Neuron (in vitro differentiated cells): ENCODE results near the gene MIDN.
"Not testable (repeated sequence)": the region's sequence is repeated elsewhere in the genome, so short reads cannot be mapped to it uniquely, and the experiment has no call there.

ENCODE experiments used
- H2AFZ ChIP-seq: one replicate; pipeline ENCODE4 v1.6.1; 2013; ENCODE audit warnings: low read depth, mild to moderate bottlenecking, inconsistent platforms, low read length, moderate library complexity
- H3K27me3 ChIP-seq: one replicate; pipeline ENCODE4 v1.6.1; 2013; ENCODE audit warnings: low read length; ENCODE audit not compliant: insufficient read depth
- H3K36me3 ChIP-seq: one replicate; pipeline ENCODE4 v1.6.1; 2013; ENCODE audit warnings: low read length; ENCODE audit not compliant: insufficient read depth
- H3K4me1 ChIP-seq: one replicate; pipeline ENCODE4 v1.6.1; 2013; ENCODE audit warnings: low read length; ENCODE audit not compliant: insufficient read depth
- H3K4me3 ChIP-seq: 2 replicates; pipeline ENCODE4 v1.5.1; 2013; ENCODE audit warnings: mild to moderate bottlenecking, low read length, moderate library complexity
- H3K9me3 ChIP-seq: one replicate; pipeline ENCODE4 v1.6.1; 2013; ENCODE audit warnings: low read length

The MIDN gene

DNA sequence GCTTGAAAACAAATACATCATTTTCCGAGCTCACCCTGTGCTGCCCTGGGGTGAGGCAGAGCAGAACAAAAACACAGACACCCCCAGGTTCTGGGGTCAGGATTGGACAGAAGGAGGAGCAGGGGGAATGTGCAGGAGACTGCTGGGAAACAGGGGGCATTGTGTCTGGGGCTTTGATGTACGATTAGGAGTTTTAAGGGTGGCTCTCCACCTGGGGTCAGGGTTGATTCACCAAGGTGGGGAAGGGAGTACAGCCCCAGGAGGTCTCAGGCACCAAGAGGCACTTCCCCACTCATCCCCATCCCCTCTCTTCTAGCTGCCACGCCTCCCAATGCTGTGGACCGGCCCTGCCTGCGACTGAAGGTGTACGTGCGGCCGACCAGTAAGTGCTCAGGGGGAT lies 49.9 kb downstream of the MIDN start:
- no peaks in the 10 kb centered on the region for H3K9me3 ChIP-seq
- peaks cover 6% of the 10 kb centered on the region for H3K36me3 ChIP-seq
- no peak overlapping the region for H3K4me3 ChIP-seq
- H3K27me3 ChIP-seq = no peaks in the 10 kb centered on the region
- H2AFZ ChIP-seq = no peak overlapping the region
- H3K4me1 ChIP-seq = peaks cover 13% of the 10 kb centered on the region

DNA sequence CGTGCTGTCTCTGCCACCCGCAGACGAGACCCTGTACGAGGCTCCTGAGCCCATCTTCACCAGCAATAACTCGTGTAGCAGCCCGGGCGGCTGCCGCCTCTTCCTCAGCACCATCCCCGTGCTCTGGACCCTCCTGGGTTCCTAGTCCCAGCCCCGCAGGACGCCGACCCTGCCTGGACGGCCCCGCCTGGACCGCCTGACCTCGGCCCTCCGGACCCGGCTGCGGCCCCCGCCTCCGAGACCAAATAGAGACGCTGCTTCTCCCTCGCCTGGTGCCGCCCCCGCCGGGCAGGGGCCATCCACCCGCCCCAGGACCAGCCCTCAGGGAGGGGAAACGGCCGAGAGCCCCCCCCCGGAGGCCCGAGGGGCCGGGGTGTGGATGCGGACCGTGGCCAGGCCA lies 51.4 kb downstream of the MIDN start:
- H3K36me3 ChIP-seq = peaks cover 6% of the 10 kb centered on the region
- H3K27me3 ChIP-seq = no peaks in the 10 kb centered on the region
- no peaks in the 10 kb centered on the region for H3K9me3 ChIP-seq
- no peak overlapping the region for H3K4me3 ChIP-seq
- peaks cover 13% of the 10 kb centered on the region for H3K4me1 ChIP-seq
- no peak overlapping the region for H2AFZ ChIP-seq

DNA sequence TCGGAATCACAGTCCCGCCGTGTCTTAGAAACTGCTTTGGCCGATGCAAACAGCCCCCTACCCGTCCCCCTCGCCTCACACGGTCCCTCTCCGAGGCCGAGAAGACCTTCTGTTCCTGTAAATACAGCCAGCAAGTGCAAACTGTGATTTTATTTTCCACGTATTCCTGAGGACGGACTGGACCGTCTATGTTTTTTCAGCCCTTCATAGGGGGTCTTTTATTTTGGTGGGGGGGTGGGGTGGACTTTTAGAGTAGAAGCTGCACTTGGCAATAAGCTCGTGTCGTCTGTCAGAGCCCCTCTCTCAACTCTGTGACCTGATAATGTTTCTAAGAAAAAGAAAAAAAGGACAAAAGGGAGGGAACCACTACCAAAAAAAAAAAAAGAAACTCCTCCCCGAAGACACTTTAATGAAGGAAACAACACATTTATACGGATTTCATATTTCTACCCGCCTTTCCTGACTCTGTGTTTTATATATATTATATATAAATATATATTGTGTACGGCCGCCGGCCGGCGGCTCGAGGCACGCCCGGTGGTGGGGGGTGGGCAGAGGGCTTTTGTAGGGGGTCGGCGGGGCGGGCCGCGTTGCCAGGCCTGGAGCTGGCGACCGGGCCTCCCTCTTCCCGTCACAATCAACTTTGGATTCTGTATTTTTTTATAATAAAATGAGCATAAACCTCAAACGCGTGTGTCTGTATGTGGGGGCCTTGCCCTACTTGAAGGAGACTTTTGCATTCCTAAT lies 52.5 kb downstream of the MIDN start:
- peaks cover 13% of the 10 kb centered on the region for H3K4me1 ChIP-seq
- no peak overlapping the region for H3K4me3 ChIP-seq
- H3K27me3 ChIP-seq = no peaks in the 10 kb centered on the region
- no peaks in the 10 kb centered on the region for H3K9me3 ChIP-seq
- H3K36me3 ChIP-seq = peaks cover 6% of the 10 kb centered on the region
- H2AFZ ChIP-seq = no peak overlapping the region

DNA sequence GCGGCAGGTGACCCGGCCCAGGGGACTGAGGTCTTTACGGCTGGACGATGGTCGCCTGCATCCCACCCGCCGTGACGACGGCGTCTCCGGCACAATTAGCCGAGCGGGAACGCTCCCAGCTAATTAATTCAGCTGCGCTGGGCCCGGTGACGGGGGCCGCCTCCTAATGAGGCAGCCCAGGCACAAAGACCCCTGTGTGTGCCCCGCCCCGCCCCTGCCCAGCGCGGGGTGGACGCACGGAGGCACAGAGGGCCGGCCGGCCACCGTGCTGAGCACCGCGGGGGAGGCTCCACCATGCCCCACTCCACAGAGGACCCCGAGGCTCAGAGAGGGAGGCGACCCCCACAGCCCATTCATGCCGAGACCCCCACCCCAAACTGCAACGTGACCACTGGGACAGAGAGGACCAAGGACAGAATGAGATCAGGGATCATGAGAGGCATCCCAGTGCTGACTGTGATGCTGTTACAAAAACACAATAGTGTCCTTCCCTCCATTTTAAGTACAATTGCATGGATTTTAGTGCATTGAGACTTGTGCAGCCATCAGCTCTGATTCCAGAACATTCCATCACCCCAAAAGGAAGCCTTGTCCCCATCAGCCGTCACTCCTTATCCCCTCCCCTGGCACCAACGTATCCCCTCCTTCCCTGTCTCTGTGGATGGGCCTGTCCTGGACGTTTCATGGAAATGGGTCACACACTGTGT lies 54.3 kb downstream of the MIDN start:
- Histone ChIP-seq H2AFZ (no peak overlapping the region), H3K9me3 (no peaks in the 10 kb centered on the region), H3K36me3 (peaks cover 6% of the 10 kb centered on the region), H3K4me1 (peaks cover 13% of the 10 kb centered on the region), H3K27me3 (no peaks in the 10 kb centered on the region), H3K4me3 (no peak overlapping the region)

DNA sequence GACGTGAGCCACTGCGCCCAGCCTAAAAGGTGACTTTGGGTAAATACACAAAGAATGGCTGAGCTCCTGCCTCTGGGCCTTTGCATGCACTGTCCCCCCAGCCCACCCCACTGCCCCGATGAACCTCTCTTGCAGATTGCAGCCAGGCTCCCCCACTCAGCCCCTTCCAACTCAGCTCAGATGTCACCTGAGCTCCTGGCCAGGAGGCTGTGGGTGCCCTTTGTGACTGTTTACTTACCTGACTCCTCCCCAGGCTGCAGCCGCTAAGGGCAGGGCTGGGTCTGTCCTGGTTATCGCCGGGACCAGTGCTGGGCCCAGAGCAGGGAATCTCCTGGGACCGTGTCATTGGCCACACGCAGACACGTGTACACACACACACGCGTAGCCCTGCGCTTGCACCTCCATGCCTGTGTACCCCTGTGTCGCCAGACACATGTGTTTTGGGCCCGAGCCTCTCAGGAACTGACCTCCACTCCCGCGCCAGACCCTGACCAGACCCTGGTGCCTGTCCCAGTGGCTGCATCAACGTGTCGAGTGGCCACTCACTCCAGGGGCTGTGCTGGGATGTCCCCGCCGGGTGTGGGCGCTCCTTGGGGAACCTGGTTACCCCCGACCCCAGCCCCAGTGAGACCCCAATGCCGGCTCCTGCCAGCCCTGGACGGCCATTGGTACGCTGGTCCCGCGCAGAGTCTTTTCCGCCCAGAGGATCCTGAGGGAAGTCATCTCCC lies 56.0 kb downstream of the MIDN start:
- no peaks in the 10 kb centered on the region for H3K9me3 ChIP-seq
- H3K27me3 ChIP-seq = no peaks in the 10 kb centered on the region
- peaks cover 4% of the 10 kb centered on the region for H3K36me3 ChIP-seq
- H3K4me3 ChIP-seq = no peak overlapping the region
- H3K4me1 ChIP-seq = peaks cover 13% of the 10 kb centered on the region
- no peak overlapping the region for H2AFZ ChIP-seq

DNA sequence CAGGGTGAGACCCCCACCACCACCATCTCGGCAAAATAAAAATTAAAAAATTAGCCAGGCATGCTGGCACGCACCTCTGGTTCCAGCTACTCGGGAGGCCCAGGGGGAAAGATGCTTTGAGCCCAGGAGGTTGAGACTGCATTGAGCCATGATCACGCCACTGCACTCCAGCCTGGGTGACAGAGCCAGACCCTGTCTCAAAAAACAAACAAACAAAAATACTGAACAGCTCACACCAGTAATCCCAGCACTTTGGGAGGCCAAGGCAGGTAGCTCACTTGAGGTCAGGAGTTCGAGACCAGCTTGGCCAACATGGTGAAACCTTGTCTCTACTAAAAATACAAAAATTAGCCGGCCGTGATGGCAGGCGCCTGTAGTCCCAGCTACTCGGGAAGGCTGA lies 57.0 kb downstream of the MIDN start:
- not testable (repeated sequence) for H3K9me3 ChIP-seq, H3K27me3 ChIP-seq, H3K4me3 ChIP-seq, H2AFZ ChIP-seq, H3K36me3 ChIP-seq
- peaks cover 13% of the 10 kb centered on the region for H3K4me1 ChIP-seq

DNA sequence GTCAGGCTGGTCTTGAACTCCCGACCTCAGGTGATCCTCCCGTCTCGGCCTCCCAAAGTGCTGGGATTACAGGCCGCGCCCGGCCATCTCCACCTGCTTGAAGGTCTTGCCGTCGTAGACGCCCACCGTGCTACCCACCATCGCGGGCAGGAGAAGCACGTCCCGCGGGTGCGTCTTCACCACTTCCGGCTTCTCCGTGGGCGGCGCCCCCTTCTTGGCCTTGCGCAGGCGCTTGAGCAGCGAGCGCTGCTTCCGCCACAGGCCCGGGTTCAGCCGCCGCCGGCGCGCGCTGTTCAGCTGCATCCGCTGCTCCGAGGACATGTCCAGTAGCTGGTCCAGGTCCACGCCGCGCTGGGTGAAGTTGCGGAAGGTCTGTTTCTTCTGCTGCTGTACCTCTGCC lies 58.9 kb downstream of the MIDN start:
- Histone ChIP-seq H3K36me3 (no peaks in the 10 kb centered on the region), H3K4me1 (peaks cover 9% of the 10 kb centered on the region), H2AFZ (no peak overlapping the region), H3K9me3 (no peaks in the 10 kb centered on the region), H3K4me3 (no peak overlapping the region), H3K27me3 (peaks cover 5% of the 10 kb centered on the region)

DNA sequence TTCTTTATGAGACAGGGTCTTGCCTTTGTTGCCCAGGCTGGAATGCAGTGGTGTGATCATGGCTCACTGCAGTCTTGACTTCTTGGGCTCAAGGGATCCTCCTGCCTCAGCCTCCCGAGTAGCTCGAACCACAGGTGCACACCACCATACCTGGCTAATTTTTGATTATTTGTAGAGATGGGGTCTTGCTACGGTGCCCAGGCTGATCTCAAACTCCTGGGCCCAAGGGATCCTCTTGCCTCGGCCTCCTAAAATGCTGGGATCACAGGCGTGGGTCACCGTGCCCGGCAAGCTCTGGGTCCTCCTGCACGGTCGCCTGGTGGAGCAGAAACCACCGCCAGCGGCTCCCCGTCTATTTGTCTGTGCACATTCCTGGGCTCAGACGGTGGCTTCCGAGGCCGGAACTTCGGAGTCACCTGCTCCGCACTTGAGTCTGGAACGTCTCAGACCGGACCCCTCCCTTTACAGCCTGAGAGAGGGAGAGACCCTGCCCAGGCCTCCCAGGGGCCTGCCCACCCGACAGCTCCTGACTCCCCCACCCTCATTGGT lies 59.4 kb downstream of the MIDN start:
- no peak overlapping the region for H2AFZ ChIP-seq
- H3K4me1 ChIP-seq = peaks cover 4% of the 10 kb centered on the region
- no peaks in the 10 kb centered on the region for H3K36me3 ChIP-seq
- no peaks in the 10 kb centered on the region for H3K9me3 ChIP-seq
- H3K4me3 ChIP-seq = no peak overlapping the region
- peaks cover 5% of the 10 kb centered on the region for H3K27me3 ChIP-seq

DNA sequence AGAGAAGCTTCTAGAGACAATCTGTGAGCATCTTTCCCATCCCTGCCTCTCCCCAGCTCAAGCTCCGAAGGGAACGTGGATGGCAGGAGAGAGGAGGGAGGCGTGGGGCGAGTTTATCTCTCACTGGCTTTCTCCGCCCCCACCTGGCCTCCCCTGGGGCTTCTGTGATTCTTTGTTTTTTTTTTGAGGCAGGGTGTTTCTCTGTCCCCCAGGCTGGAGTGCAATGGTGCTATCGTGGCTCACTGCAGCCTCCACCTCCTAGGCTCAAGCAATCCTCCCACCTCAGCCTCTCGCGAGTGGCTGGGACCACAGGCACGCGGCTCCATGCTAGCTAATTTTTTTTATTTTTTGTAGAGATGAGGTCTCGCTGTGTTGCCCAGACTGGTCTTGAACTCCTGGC lies 60.3 kb downstream of the MIDN start:
- Histone ChIP-seq H3K9me3 (no peaks in the 10 kb centered on the region), H3K4me1 (no peaks in the 10 kb centered on the region), H3K4me3 (no peak overlapping the region), H3K36me3 (no peaks in the 10 kb centered on the region), H2AFZ (no peak overlapping the region), H3K27me3 (peaks cover 11% of the 10 kb centered on the region)
